ENCODE measurements around the gene RNF217. TPM values are rescaled to one million over a fixed set of nuclear protein-coding genes. Genes with fewer than 3 reads are reported as not detected.

RNF217 gene
- total RNA-seq, 1 donor from 2014 or later = 8.7 TPM

DNA sequence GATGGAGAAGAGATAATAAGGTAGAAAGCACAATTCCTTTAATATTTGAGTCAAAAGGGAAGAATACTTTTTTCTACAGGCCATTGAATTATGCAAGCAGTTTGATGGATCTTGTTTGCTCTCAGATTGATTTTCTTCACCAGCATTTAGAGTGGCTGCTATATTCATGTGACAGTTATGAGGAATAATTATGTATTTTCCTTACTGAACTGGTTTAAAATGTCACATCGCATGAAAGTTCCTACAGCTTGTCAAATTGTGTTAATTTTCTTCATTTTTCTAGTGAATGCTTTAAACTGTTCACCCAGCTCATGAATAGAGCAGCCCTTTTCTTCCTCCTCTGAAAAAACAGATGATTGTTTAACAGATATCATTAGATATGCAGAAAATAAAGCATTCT lies 153.9 kb downstream of the RNF217 start:
- peaks cover 9% of the 10 kb centered on the region for H3K9me3 Mint-ChIP-seq
- H3K4me1 Mint-ChIP-seq = no peaks in the 10 kb centered on the region
- H3K27ac Mint-ChIP-seq (ENCODE audit: unreplicated experiment) = no peak overlapping the region
- H3K27me3 Mint-ChIP-seq (ENCODE audit: low read depth) = no peaks in the 10 kb centered on the region
- peaks cover 10% of the 10 kb centered on the region for H3K36me3 Mint-ChIP-seq (ENCODE audit: low read depth)
- no peak overlapping the region for H3K4me3 Mint-ChIP-seq
- DNase-seq (ENCODE audit: low read depth, low spot score) = no peak
- TF ChIP-seq, protein P1, sequence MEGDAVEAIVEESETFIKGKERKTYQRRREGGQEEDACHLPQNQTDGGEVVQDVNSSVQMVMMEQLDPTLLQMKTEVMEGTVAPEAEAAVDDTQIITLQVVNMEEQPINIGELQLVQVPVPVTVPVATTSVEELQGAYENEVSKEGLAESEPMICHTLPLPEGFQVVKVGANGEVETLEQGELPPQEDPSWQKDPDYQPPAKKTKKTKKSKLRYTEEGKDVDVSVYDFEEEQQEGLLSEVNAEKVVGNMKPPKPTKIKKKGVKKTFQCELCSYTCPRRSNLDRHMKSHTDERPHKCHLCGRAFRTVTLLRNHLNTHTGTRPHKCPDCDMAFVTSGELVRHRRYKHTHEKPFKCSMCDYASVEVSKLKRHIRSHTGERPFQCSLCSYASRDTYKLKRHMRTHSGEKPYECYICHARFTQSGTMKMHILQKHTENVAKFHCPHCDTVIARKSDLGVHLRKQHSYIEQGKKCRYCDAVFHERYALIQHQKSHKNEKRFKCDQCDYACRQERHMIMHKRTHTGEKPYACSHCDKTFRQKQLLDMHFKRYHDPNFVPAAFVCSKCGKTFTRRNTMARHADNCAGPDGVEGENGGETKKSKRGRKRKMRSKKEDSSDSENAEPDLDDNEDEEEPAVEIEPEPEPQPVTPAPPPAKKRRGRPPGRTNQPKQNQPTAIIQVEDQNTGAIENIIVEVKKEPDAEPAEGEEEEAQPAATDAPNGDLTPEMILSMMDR (conservative IDR thresholded peaks at IDR 0.05) = no peak

DNA sequence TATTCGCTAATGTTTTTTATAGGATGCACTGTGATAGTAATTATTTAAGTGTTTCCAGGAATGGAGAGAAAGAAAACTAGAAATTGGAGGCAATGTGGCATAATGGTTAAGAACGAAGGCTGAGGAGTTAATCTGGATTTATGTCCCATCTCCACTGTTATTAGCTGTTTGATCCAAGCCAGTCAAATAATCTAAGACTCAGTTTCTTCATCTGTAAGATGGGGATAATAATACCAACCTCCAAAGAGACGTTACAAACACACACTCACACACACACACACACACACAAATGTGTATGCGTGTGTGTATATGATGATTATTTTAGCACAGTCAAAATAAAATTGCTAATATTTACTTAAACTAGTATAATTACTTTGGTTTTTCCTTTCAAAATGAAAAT lies 154.5 kb downstream of the RNF217 start:
- H3K27ac Mint-ChIP-seq (ENCODE audit: unreplicated experiment) = no peak overlapping the region

DNA sequence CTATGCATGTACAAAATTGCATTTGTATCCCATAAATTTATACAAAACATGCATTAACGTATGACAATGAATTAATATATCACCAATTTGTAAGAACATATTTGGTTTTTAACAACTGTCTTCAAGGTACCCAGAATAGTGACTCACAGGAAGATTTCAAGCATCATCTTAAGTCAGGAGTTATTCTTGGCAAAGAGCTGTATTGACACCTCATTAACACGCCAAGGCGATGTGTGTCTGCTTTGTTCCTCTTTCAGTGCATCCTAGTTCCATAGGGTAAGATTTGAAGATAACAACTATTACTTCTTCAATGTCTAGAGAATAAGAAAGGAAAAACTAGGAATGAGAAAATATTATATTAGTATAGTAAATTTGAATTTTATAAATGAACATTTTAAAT lies 155.6 kb downstream of the RNF217 start:
- H3K36me3 Mint-ChIP-seq (ENCODE audit: low read depth) = no peaks in the 10 kb centered on the region
- no peak overlapping the region for H3K4me3 Mint-ChIP-seq
- no peak for DNase-seq (ENCODE audit: low read depth, low spot score)
- TF ChIP-seq, protein P1 (conservative IDR thresholded peaks at IDR 0.05) = no peak
- no peak overlapping the region for H3K27ac Mint-ChIP-seq (ENCODE audit: unreplicated experiment)
- no peaks in the 10 kb centered on the region for H3K9me3 Mint-ChIP-seq
- H3K4me1 Mint-ChIP-seq = no peaks in the 10 kb centered on the region
- H3K27me3 Mint-ChIP-seq (ENCODE audit: low read depth) = no peaks in the 10 kb centered on the region

More for the DNA sequence above, 154.5 kb downstream of the RNF217 start:
- Mint-ChIP-seq H3K36me3 (ENCODE audit: low read depth) (peaks cover 5% of the 10 kb centered on the region), H3K4me1 (no peaks in the 10 kb centered on the region), H3K4me3 (no peak overlapping the region), H3K9me3 (peaks cover 5% of the 10 kb centered on the region), H3K27me3 (ENCODE audit: low read depth) (no peaks in the 10 kb centered on the region)
- TF ChIP-seq, protein P1 (conservative IDR thresholded peaks at IDR 0.05) = no peak
- no peak for DNase-seq (ENCODE audit: low read depth, low spot score)

DNA sequence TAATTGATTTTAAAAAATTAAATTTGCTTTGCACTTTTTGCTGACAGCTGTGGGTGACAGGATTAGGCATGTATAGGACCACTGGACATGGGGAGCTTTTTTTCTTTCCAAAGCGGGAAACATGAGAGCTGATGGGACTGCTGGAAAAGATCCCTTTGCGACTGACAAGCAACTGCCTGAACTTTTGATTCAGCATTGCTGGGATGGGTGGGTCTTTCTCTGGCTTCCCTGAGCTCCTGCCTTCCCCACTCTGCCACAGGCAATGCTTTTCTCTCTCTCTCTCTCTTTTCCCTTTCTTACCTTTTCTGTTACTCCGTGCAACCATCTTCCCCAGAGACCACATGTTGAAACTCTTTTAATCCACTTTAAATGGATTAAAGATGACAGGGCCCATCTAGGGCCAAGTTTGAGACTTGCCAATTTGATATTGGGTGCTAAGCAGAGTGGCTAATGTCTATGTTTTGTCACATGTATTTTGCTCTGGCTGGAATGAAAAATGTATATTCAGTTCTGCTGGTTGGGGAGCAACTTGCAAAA lies 157.9 kb downstream of the RNF217 start:
- Mint-ChIP-seq H3K27ac (ENCODE audit: unreplicated experiment) (no peak overlapping the region), H3K27me3 (ENCODE audit: low read depth) (no peaks in the 10 kb centered on the region), H3K4me1 (no peaks in the 10 kb centered on the region), H3K4me3 (no peak overlapping the region), H3K36me3 (ENCODE audit: low read depth) (no peaks in the 10 kb centered on the region), H3K9me3 (peaks cover 2% of the 10 kb centered on the region)
- DNase-seq (ENCODE audit: low read depth, low spot score) = no peak
- TF ChIP-seq, protein P1 (conservative IDR thresholded peaks at IDR 0.05) = no peak

DNA sequence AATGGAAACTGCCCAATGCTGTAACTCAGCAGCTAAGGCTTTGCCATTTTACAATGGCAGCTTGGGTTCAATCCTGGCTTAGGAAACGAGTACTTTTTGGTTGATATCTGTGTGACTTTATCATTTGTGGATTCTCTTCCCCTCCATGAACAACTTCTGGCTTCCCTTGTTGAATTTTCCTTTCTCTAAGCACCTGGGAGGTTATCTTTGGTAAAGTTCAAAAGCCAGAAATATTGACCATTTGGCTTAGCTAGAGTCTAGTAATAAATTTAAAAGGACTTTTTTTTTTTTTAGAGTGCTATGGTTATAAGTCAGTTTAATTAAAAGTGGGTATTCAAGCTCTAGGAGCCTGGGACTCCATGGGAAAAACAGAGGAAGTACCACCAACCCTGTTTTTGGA lies 159.7 kb downstream of the RNF217 start:
- H3K4me3 Mint-ChIP-seq = no peak overlapping the region

More for the DNA sequence above, 159.7 kb downstream of the RNF217 start:
- TF ChIP-seq, protein P1 (conservative IDR thresholded peaks at IDR 0.05) = no peak
- H3K9me3 Mint-ChIP-seq = peaks cover 6% of the 10 kb centered on the region
- no peak overlapping the region for H3K27ac Mint-ChIP-seq (ENCODE audit: unreplicated experiment)
- DNase-seq (ENCODE audit: low read depth, low spot score) = no peak
- no peaks in the 10 kb centered on the region for H3K4me1 Mint-ChIP-seq
- no peaks in the 10 kb centered on the region for H3K27me3 Mint-ChIP-seq (ENCODE audit: low read depth)
- H3K36me3 Mint-ChIP-seq (ENCODE audit: low read depth) = no peaks in the 10 kb centered on the region
